ENCODE data around the gene GALR1. TPM values are rescaled to one million over a fixed set of nuclear protein-coding genes. Genes with fewer than 3 reads are reported as not detected.
"Not testable (repeated sequence)": the region's sequence is repeated elsewhere in the genome, so short reads cannot be mapped to it uniquely, and the experiment has no call there.

Gene GALR1
- total and polyA plus RNA-seq, 2 donors (not counting 3 experiments of a cell fraction or from before 2014, with no cell fraction given): not detected

GRCh38 chr18:77271576-77272481 is 22.2 kb downstream of the GALR1 start:
- no peak overlapping the region for H3K27ac ChIP-seq (ENCODE audit: insufficient read depth, low read depth, low read length)
- TF ChIP-seq JUN (IDR thresholded peaks at IDR 0.05; ENCODE audit: borderline replicate concordance, insufficient read depth, insufficient read length, low read depth): no peak
- no peak for TF ChIP-seq MYC (IDR thresholded peaks at IDR 0.05; ENCODE audit: low read depth, low read length)
- no peak for TF ChIP-seq POLR2AphosphoS5 (IDR thresholded peaks at IDR 0.05; ENCODE audit: insufficient read depth, low read depth, low read length)
- no peak for TF ChIP-seq EZH2 (IDR thresholded peaks at IDR 0.05; ENCODE audit: borderline replicate concordance, low read depth, low read length, severe bottlenecking)
- TF ChIP-seq MAX (IDR thresholded peaks at IDR 0.05; ENCODE audit: insufficient read depth, insufficient read length): no peak
- TF ChIP-seq CTCF (IDR thresholded peaks at IDR 0.05; ENCODE audit: extremely low read depth in 1 of 2, insufficient read depth in 1 of 2, low read depth in 1 of 2, low read length in 2 of 2): no peak
- no peak for TF ChIP-seq POLR2A (IDR thresholded peaks at IDR 0.05; ENCODE audit: low read depth, low read length)
- no peak for TF ChIP-seq FOS (IDR thresholded peaks at IDR 0.05; ENCODE audit: borderline replicate concordance, insufficient read depth, low read length)
- TF ChIP-seq GATA2 (IDR thresholded peaks at IDR 0.05; ENCODE audit: insufficient read depth, insufficient read length, low read depth, low read length): no peak
- H3K79me2 ChIP-seq (ENCODE audit: control insufficient read depth, insufficient read depth, low read length): no peaks in the 10 kb centered on the region
- FAIRE-seq (no peak), DNase-seq (ENCODE audit: low read depth, low spot score) (no peak)
- no peaks in the 10 kb centered on the region for H3K4me1 ChIP-seq (ENCODE audit: control insufficient read depth, extremely low read depth, insufficient read depth, low read length)
- BruUV-seq (replicated peaks): no TSS peak
- H2AFZ ChIP-seq (ENCODE audit: low read depth, low read length): no peak overlapping the region
- dilution Hi-C loops (cut with MboI; ENCODE audit: extremely low pct_ligation_motif_present, low sequenced_read_pairs): no loop called here
- no peak overlapping the region for H3K4me3 ChIP-seq (replicated peaks in 1 of 3; ENCODE audit: insufficient read depth in 1 of 3, low read depth in 1 of 3, low read length in 3 of 3)
- ChIA-PET POLR2A (no interaction called here), CTCF (no interaction called here)
- peaks cover 3% of the 10 kb centered on the region for H3K9me3 ChIP-seq (replicated peaks; ENCODE audit: control insufficient read depth, insufficient read depth, low read length)
- no peak overlapping the region for H3K9ac ChIP-seq (replicated peaks; ENCODE audit: extremely low read depth, insufficient read depth, low read length)
- no peak overlapping the region for H3K4me2 ChIP-seq (ENCODE audit: insufficient read depth, low read length)
- H4K20me1 ChIP-seq (replicated peaks; ENCODE audit: control insufficient read depth, extremely low read depth, insufficient read depth, low read length): no peaks in the 10 kb centered on the region
- H3K27me3 ChIP-seq (ENCODE audit: control insufficient read depth in 2 of 2, insufficient read depth in 2 of 2, low read length in 2 of 2): no peaks in the 10 kb centered on the region
- no peaks in the 10 kb centered on the region for H3K9me1 ChIP-seq (replicated peaks; ENCODE audit: control insufficient read depth, extremely low read depth, insufficient read depth, low read length)
- intact Hi-C loops (cut with micrococcal nuclease): no loop called here
- no peaks in the 10 kb centered on the region for H3K36me3 ChIP-seq (ENCODE audit: control insufficient read depth in 2 of 2, extremely low read depth in 1 of 2, insufficient read depth in 2 of 2, low read length in 2 of 2)

GRCh38 chr18:77290841-77291240 is 41.2 kb downstream of the GALR1 start:
- dilution Hi-C loops (cut with MboI; ENCODE audit: extremely low pct_ligation_motif_present, low sequenced_read_pairs); H3K4me3 ChIP-seq (replicated peaks in 1 of 3; ENCODE audit: insufficient read depth in 1 of 3, low read depth in 1 of 3, low read length in 3 of 3); H3K9ac ChIP-seq (replicated peaks; ENCODE audit: extremely low read depth, insufficient read depth, low read length); DNase-seq (ENCODE audit: low read depth, low spot score); H3K9me3 ChIP-seq (replicated peaks; ENCODE audit: control insufficient read depth, insufficient read depth, low read length); BruUV-seq (replicated peaks); H3K4me1 ChIP-seq (ENCODE audit: control insufficient read depth, extremely low read depth, insufficient read depth, low read length); H4K20me1 ChIP-seq (replicated peaks; ENCODE audit: control insufficient read depth, extremely low read depth, insufficient read depth, low read length); H3K36me3 ChIP-seq (ENCODE audit: control insufficient read depth in 2 of 2, extremely low read depth in 1 of 2, insufficient read depth in 2 of 2, low read length in 2 of 2); CTCF ChIA-PET; intact Hi-C loops (cut with micrococcal nuclease); POLR2A ChIA-PET; H2AFZ ChIP-seq (ENCODE audit: low read depth, low read length); H3K4me2 ChIP-seq (ENCODE audit: insufficient read depth, low read length); FAIRE-seq; H3K27me3 ChIP-seq (ENCODE audit: control insufficient read depth in 2 of 2, insufficient read depth in 2 of 2, low read length in 2 of 2); H3K9me1 ChIP-seq (replicated peaks; ENCODE audit: control insufficient read depth, extremely low read depth, insufficient read depth, low read length); H3K79me2 ChIP-seq (ENCODE audit: control insufficient read depth, insufficient read depth, low read length); H3K27ac ChIP-seq (ENCODE audit: insufficient read depth, low read depth, low read length): not testable (repeated sequence)

All from endothelial cell of umbilical vein (primary cell).